Cardiac muscle cell (in vitro differentiated cells and primary cell): Measurements from ENCODE around the gene FLNB. TPM values are rescaled to one million over a fixed set of nuclear protein-coding genes. Genes with fewer than 3 reads are reported as not detected.

Source experiments
- DNase-seq, 2 donors: peaks; one replicate each; pipeline versions ENCODE4 v3.0.0 to v3.0.0-alpha.2; 2010 to 2017; ENCODE audit warnings: low read depth in 1 of 2, low spot score in 1 of 2
- H3K27ac ChIP-seq: fragments of 200-600 bp; sonication (generic); 2 replicates; pipeline ENCODE4 v1.5.1; 2016
- H3K27me3 ChIP-seq: fragments of 200-600 bp; sonication (generic); 2 replicates; pipeline ENCODE4 v1.6.0; 2016; ENCODE audit warnings: control low read depth
- H3K36me3 ChIP-seq: fragments of 200-600 bp; sonication (generic); 2 replicates; pipeline ENCODE4 v1.5.1; 2016; ENCODE audit warnings: control low read depth
- H3K4me1 ChIP-seq: fragments of 200-600 bp; sonication (generic); 2 replicates; pipeline ENCODE4 v1.8.1; 2017; ENCODE audit warnings: low read depth, mild to moderate bottlenecking, mixed run types
- H3K4me3 ChIP-seq: fragments of 200-600 bp; sonication (generic); 2 replicates; pipeline ENCODE4 v1.5.1; 2016; ENCODE audit warnings: mild to moderate bottlenecking
- H3K9me3 ChIP-seq: fragments of 200-600 bp; sonication (generic); 2 replicates; pipeline ENCODE4 v1.5.1; 2017; ENCODE audit warnings: low read depth, mild to moderate bottlenecking, control low read depth
- polyA plus RNA-seq: library from polyadenylated mRNA; unstranded; fragments of >200 nt; fragmentation: Nextera tagmentation; extraction: Ambion mirVana; gene quantifications from 2 replicates; pipeline ENCODE4 v1.2.1, GENCODE V29; 2016
- total RNA-seq: library from RNA; depleted of rRNA; stranded (reverse); fragments of >200 nt; gene quantifications from 2 replicates; pipeline ENCODE4 v1.2.3, GENCODE V29; 2016
- TF ChIP-seq, protein P1 (sequence below): IDR thresholded peaks from 2 replicates; pipeline ENCODE4 v1.5.1; 2012; ENCODE audit warnings: low read depth, mild to moderate bottlenecking, low read length

The FLNB gene
- total and polyA plus RNA-seq, 2 experiments from 2014 or later: 12.1 to 28.7 TPM

DNA sequence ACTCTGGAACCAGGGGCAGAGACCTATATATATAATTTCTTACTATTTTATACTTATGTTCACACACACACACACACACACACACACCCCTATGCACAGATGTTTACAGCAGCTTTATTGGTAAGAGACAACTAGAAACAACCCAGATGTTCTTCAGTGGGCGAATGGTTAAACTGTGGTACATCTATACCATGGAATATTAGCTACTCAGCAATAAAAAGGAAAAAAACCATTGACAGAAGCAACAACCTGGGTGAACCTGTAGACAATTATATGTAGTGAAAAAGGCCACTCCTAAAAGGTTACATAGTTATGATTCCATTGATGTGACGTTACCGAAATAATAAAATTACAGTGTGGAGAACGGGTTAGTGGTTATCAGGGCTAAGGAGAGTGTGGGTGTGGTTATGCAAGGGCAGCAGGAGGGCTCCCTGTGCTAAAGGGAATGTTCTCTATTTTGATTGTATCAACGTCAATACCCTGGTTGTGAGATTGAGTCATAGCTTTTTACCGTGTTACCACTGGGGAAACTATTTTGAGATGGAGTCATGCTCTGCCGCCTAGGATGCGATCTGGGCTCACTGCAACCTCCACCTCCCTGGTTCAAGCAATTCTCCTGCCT lies 85.5 kb downstream of the FLNB start:
- Histone ChIP-seq H3K4me1 (no peaks in the 10 kb centered on the region), H3K27ac (no peak overlapping the region), H3K27me3 (no peaks in the 10 kb centered on the region), H3K9me3 (no peaks in the 10 kb centered on the region), H3K4me3 (no peak overlapping the region), H3K36me3 (no peaks in the 10 kb centered on the region)
- DNase-seq: peak in 1 of 2 donors; percentile 72
- TF ChIP-seq, protein P1, sequence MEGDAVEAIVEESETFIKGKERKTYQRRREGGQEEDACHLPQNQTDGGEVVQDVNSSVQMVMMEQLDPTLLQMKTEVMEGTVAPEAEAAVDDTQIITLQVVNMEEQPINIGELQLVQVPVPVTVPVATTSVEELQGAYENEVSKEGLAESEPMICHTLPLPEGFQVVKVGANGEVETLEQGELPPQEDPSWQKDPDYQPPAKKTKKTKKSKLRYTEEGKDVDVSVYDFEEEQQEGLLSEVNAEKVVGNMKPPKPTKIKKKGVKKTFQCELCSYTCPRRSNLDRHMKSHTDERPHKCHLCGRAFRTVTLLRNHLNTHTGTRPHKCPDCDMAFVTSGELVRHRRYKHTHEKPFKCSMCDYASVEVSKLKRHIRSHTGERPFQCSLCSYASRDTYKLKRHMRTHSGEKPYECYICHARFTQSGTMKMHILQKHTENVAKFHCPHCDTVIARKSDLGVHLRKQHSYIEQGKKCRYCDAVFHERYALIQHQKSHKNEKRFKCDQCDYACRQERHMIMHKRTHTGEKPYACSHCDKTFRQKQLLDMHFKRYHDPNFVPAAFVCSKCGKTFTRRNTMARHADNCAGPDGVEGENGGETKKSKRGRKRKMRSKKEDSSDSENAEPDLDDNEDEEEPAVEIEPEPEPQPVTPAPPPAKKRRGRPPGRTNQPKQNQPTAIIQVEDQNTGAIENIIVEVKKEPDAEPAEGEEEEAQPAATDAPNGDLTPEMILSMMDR: no peak

DNA sequence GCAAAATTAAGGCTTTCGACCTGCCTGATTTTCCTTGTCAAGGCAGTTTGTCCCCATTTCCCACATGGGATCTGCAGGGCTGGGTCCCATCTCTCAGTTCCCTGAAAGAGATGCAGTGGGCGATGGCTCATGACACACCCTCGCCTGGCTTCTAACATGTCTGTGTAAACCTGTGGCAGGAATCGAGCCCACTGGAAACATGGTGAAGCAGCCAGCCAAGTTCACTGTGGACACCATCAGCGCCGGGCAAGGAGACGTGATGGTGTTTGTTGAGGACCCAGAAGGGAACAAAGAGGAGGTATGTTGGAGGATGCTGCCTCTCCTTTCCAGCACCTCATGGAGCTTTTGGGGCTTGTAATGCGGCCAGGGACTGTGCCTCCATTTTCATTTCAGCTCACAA lies 86.4 kb downstream of the FLNB start:
- Histone ChIP-seq H3K27ac (no peak overlapping the region), H3K36me3 (no peaks in the 10 kb centered on the region), H3K4me3 (no peak overlapping the region), H3K27me3 (no peaks in the 10 kb centered on the region), H3K9me3 (no peaks in the 10 kb centered on the region), H3K4me1 (no peaks in the 10 kb centered on the region)
- DNase-seq: no peak
- TF ChIP-seq, protein P1: no peak

- TF ChIP-seq, protein P1: no peak
- no peaks in the 10 kb centered on the region for H3K9me3 ChIP-seq
- H3K27ac ChIP-seq: no peak overlapping the region
- DNase-seq: no peak
- no peaks in the 10 kb centered on the region for H3K4me1 ChIP-seq
- no peaks in the 10 kb centered on the region for H3K27me3 ChIP-seq
- H3K4me3 ChIP-seq: no peak overlapping the region
- no peaks in the 10 kb centered on the region for H3K36me3 ChIP-seq
These were observed 87.4 kb downstream of the FLNB start for GRCh38 chr3:58095603-58096138.

DNA sequence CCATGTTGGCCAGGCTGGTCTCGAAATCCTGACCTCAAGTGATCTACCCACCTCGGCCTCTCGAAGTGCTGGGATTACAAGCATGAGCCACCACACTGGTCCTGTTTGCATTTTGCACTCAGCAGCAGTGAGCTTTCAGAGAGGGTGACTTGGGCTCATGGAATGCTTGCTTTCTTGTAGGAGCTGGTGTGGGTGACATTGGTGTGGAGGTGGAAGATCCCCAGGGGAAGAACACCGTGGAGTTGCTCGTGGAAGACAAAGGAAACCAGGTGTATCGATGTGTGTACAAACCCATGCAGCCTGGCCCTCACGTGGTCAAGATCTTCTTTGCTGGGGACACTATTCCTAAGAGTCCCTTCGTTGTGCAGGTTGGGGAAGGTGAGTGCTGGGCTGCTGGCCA lies 90.3 kb downstream of the FLNB start:
- no peaks in the 10 kb centered on the region for H3K4me1 ChIP-seq
- H3K27ac ChIP-seq: no peak overlapping the region
- no peaks in the 10 kb centered on the region for H3K36me3 ChIP-seq
- no peaks in the 10 kb centered on the region for H3K9me3 ChIP-seq
- no peaks in the 10 kb centered on the region for H3K27me3 ChIP-seq
- no peak for DNase-seq
- TF ChIP-seq, protein P1: no peak
- no peak overlapping the region for H3K4me3 ChIP-seq

DNA sequence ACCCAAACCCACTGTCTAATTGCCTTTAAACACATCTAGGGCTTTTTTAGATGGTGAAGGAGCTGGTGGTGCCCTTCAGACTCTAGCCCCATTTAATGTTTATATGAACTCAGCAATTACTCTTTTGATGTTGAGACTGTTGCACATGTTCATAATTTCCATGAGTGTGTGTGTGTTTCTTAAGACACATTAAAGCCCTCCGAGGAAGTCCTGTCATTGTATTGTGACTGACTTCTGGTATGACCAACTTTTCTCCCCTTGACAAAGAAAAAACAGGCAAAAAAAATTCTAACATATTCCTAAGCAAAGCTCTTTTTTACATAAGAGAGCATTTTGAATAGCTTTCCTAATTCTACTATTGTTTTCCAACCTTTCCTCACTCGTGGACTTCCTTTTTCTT lies 91.6 kb downstream of the FLNB start:
- DNase-seq: no peak
- no peak overlapping the region for H3K4me3 ChIP-seq
- TF ChIP-seq, protein P1: no peak
- no peak overlapping the region for H3K27ac ChIP-seq
- H3K27me3 ChIP-seq: no peaks in the 10 kb centered on the region
- H3K9me3 ChIP-seq: no peaks in the 10 kb centered on the region
- H3K4me1 ChIP-seq: no peaks in the 10 kb centered on the region
- H3K36me3 ChIP-seq: no peaks in the 10 kb centered on the region
